ENCODE results near the gene ALDH3B1. TPM values are rescaled to one million over a fixed set of nuclear protein-coding genes. Genes with fewer than 3 reads are reported as not detected.

The ALDH3B1 gene
- total RNA-seq, 1 donor from 2014 or later, result 1.3 TPM

GRCh38 chr11:68041617-68042218 lies 31.6 kb downstream of the ALDH3B1 start:
- Histone ChIP-seq H3K36me3 (ENCODE audit: insufficient read depth, low read length) (no peaks in the 10 kb centered on the region), H3K79me2 (ENCODE audit: insufficient read depth, low read length) (peaks cover 35% of the 10 kb centered on the region), H4K20me1 (ENCODE audit: insufficient read depth, low read length) (peaks cover 21% of the 10 kb centered on the region), H3K9me3 (ENCODE audit: insufficient read depth, low read depth, low read length) (no peaks in the 10 kb centered on the region), H3K4me1 (ENCODE audit: insufficient read depth, low read length) (peaks cover 33% of the 10 kb centered on the region), H3K27me3 (ENCODE audit: insufficient read depth, low read length) (no peaks in the 10 kb centered on the region), H2AFZ (ENCODE audit: low read depth, low read length) (no peak overlapping the region), H3K27ac (ENCODE audit: low read depth, low read length) (no peak overlapping the region), H3K4me3 (ENCODE audit: insufficient read depth, low read depth, low read length) (no peak overlapping the region), H3K4me2 (ENCODE audit: low read length) (no peak overlapping the region), H3K9ac (ENCODE audit: low read length) (peak overlapping the region; percentile 75)
- peaks cover 4% of the 10 kb centered on the region for H3K4me1 Mint-ChIP-seq (ENCODE audit: low read depth, unreplicated experiment)
- TF ChIP-seq CTCF (IDR thresholded peaks at IDR 0.05; ENCODE audit: insufficient read depth, low read depth, low read length), result no peak
- no peak for TF ChIP-seq EZH2 (IDR thresholded peaks at IDR 0.05; ENCODE audit: insufficient read depth, low read length)
- no peak for FAIRE-seq
- peaks cover 2% of the 10 kb centered on the region for H3K36me3 Mint-ChIP-seq (ENCODE audit: low read depth, unreplicated experiment)
- no peaks in the 10 kb centered on the region for H3K9me3 Mint-ChIP-seq (ENCODE audit: unreplicated experiment)
- H3K4me3 Mint-ChIP-seq (ENCODE audit: unreplicated experiment), result no peak overlapping the region
- DNase-seq (ENCODE audit: low read depth), result no peak
- H3K27me3 Mint-ChIP-seq (ENCODE audit: low read depth, unreplicated experiment), result no peaks in the 10 kb centered on the region
- no peak overlapping the region for H3K27ac Mint-ChIP-seq (ENCODE audit: unreplicated experiment)

GRCh38 chr11:68042219-68043028 lies 32.3 kb downstream of the ALDH3B1 start:
- Histone ChIP-seq H3K9ac (ENCODE audit: low read length) (no peak overlapping the region), H3K4me1 (ENCODE audit: insufficient read depth, low read length) (peaks cover 30% of the 10 kb centered on the region), H2AFZ (ENCODE audit: low read depth, low read length) (no peak overlapping the region), H3K36me3 (ENCODE audit: insufficient read depth, low read length) (no peaks in the 10 kb centered on the region), H3K9me3 (ENCODE audit: insufficient read depth, low read depth, low read length) (no peaks in the 10 kb centered on the region), H4K20me1 (ENCODE audit: insufficient read depth, low read length) (peaks cover 21% of the 10 kb centered on the region), H3K79me2 (ENCODE audit: insufficient read depth, low read length) (peaks cover 35% of the 10 kb centered on the region), H3K4me3 (ENCODE audit: insufficient read depth, low read depth, low read length) (no peak overlapping the region), H3K4me2 (ENCODE audit: low read length) (peak overlapping the region; percentile 32), H3K27me3 (ENCODE audit: insufficient read depth, low read length) (no peaks in the 10 kb centered on the region), H3K27ac (ENCODE audit: low read depth, low read length) (no peak overlapping the region)
- no peaks in the 10 kb centered on the region for H3K9me3 Mint-ChIP-seq (ENCODE audit: unreplicated experiment)
- H3K4me3 Mint-ChIP-seq (ENCODE audit: unreplicated experiment), result no peak overlapping the region
- TF ChIP-seq EZH2 (IDR thresholded peaks at IDR 0.05; ENCODE audit: insufficient read depth, low read length), result no peak
- no peak for TF ChIP-seq CTCF (IDR thresholded peaks at IDR 0.05; ENCODE audit: insufficient read depth, low read depth, low read length)
- no peak overlapping the region for H3K27ac Mint-ChIP-seq (ENCODE audit: unreplicated experiment)
- H3K27me3 Mint-ChIP-seq (ENCODE audit: low read depth, unreplicated experiment), result no peaks in the 10 kb centered on the region
- peaks cover 2% of the 10 kb centered on the region for H3K36me3 Mint-ChIP-seq (ENCODE audit: low read depth, unreplicated experiment)
- DNase-seq (ENCODE audit: low read depth) (no peak), FAIRE-seq (no peak)
- peaks cover 4% of the 10 kb centered on the region for H3K4me1 Mint-ChIP-seq (ENCODE audit: low read depth, unreplicated experiment)

GRCh38 chr11:68043029-68043348 lies 32.9 kb downstream of the ALDH3B1 start:
- H3K9me3 ChIP-seq (ENCODE audit: insufficient read depth, low read depth, low read length), result no peaks in the 10 kb centered on the region
- TF ChIP-seq EZH2 (IDR thresholded peaks at IDR 0.05; ENCODE audit: insufficient read depth, low read length) (no peak), CTCF (IDR thresholded peaks at IDR 0.05; ENCODE audit: insufficient read depth, low read depth, low read length) (no peak)
- Mint-ChIP-seq H3K27me3 (ENCODE audit: low read depth, unreplicated experiment) (no peaks in the 10 kb centered on the region), H3K4me3 (ENCODE audit: unreplicated experiment) (no peak overlapping the region), H3K27ac (ENCODE audit: unreplicated experiment) (no peak overlapping the region), H3K36me3 (ENCODE audit: low read depth, unreplicated experiment) (peaks cover 2% of the 10 kb centered on the region), H3K4me1 (ENCODE audit: low read depth, unreplicated experiment) (peaks cover 4% of the 10 kb centered on the region), H3K9me3 (ENCODE audit: unreplicated experiment) (no peaks in the 10 kb centered on the region)
- peaks cover 30% of the 10 kb centered on the region for H3K4me1 ChIP-seq (ENCODE audit: insufficient read depth, low read length)
- no peak overlapping the region for H2AFZ ChIP-seq (ENCODE audit: low read depth, low read length)
- peaks cover 21% of the 10 kb centered on the region for H4K20me1 ChIP-seq (ENCODE audit: insufficient read depth, low read length)
- H3K9ac ChIP-seq (ENCODE audit: low read length), result no peak overlapping the region
- DNase-seq (ENCODE audit: low read depth) (no peak), FAIRE-seq (no peak)
- H3K4me2 ChIP-seq (ENCODE audit: low read length), result peak overlapping the region; percentile 32
- no peak overlapping the region for H3K4me3 ChIP-seq (ENCODE audit: insufficient read depth, low read depth, low read length)
- no peaks in the 10 kb centered on the region for H3K27me3 ChIP-seq (ENCODE audit: insufficient read depth, low read length)
- H3K27ac ChIP-seq (ENCODE audit: low read depth, low read length), result no peak overlapping the region
- H3K36me3 ChIP-seq (ENCODE audit: insufficient read depth, low read length), result no peaks in the 10 kb centered on the region
- H3K79me2 ChIP-seq (ENCODE audit: insufficient read depth, low read length), result peaks cover 35% of the 10 kb centered on the region
